Breast epithelium (tissue), 4 donors: Measurements from ENCODE around the gene NAMPT. TPM values are rescaled to one million over a fixed set of nuclear protein-coding genes. Genes with fewer than 3 reads are reported as not detected.

Experiments
- DNase-seq, 2 donors: peaks; one replicate each; pipeline ENCODE4 v3.0.0-alpha.2; 2019; ENCODE audit warnings: low spot score in 2 of 2
- H3K27ac ChIP-seq, 2 donors: fragments of 200-600 bp; sonication (generic) in 1 of 2; one replicate each; pipeline ENCODE4 v1.5.1; 2016 to 2019; ENCODE audit warnings: mild to moderate bottlenecking in 1 of 2
- H3K27me3 ChIP-seq, 2 donors: fragments of 200-600 bp; sonication (generic) in 1 of 2; one replicate each; pipeline versions ENCODE4 v1.5.1 to v1.6.0; 2017 to 2019; ENCODE audit warnings: control low read depth in 1 of 2, mild to moderate bottlenecking in 1 of 2
- H3K36me3 ChIP-seq: fragments of 200-600 bp; one replicate; pipeline ENCODE4 v1.5.1; 2019
- H3K4me1 ChIP-seq, 2 donors: fragments of 200-600 bp; sonication (generic); one replicate each; pipeline ENCODE4 v1.5.1; 2016 to 2019; ENCODE audit warnings: control low read depth in 1 of 2
- H3K4me3 ChIP-seq, 3 donors: fragments of 200-600 bp; sonication (generic); 1 replicate in 2 of 3; 2 replicates in 1 of 3; pipeline ENCODE4 v1.5.1; 2016 to 2019; ENCODE audit warnings: mild to moderate bottlenecking in 3 of 3, moderate library complexity in 2 of 3
- H3K9me3 ChIP-seq, 2 donors: fragments of 200-600 bp; sonication (generic) in 1 of 2; one replicate each; pipeline ENCODE4 v1.5.1; 2016 to 2019; ENCODE audit warnings: control low read depth in 1 of 2
- CTCF ChIP-seq, 3 donors: fragments of 450-650 bp; IDR thresholded peaks; one replicate each; pipeline ENCODE4 v1.5.1; 2016 to 2017; ENCODE audit warnings: antibody characterized with exemption in 3 of 3, mild to moderate bottlenecking in 3 of 3, moderate library complexity in 3 of 3
- POLR2A ChIP-seq: fragments of 450-650 bp; IDR thresholded peaks from one replicate; pipeline ENCODE4 v1.6.1; 2016; ENCODE audit warnings: antibody characterized with exemption, mild to moderate bottlenecking, moderate library complexity
- POLR2AphosphoS5 ChIP-seq, 3 donors: sonication (generic); formaldehyde crosslinking; IDR thresholded peaks; one replicate each; pipeline ENCODE4 v1.6.1; 2017; ENCODE audit warnings: antibody characterized with exemption in 3 of 3
- intact Hi-C: fragments of 100-400 bp; cut with DNase I; formaldehyde crosslinking; loops from one replicate; pipeline ENCODE4 v1.15.1; 2023; ENCODE audit warnings: low total_unique reads
- total RNA-seq, 3 donors: library from RNA; depleted of rRNA; stranded (reverse); fragments of >200 nt; gene quantifications; one replicate each; pipeline ENCODE4 v1.1.0, GENCODE V29; 2016

NAMPT gene
- total RNA-seq, 3 donors from 2014 or later = 195 to 751 (median 536) TPM

- no peak for DNase-seq
- Histone ChIP-seq H3K4me1 (no peaks in the 10 kb centered on the region), H3K27me3 (no peaks in the 10 kb centered on the region), H3K4me3 (no peak overlapping the region), H3K27ac (no peak overlapping the region), H3K36me3 (no peaks in the 10 kb centered on the region), H3K9me3 (no peaks in the 10 kb centered on the region)
- TF ChIP-seq POLR2A = no peak
- TF ChIP-seq CTCF (IDR thresholded peaks at IDR 0.05) = no peak
- TF ChIP-seq POLR2AphosphoS5 (IDR thresholded peaks at IDR 0.05) = no peak
- intact Hi-C loops = no loop called here
These were observed 35.3 kb downstream of the NAMPT start for GRCh38 chr7:106249488-106249887.

- Histone ChIP-seq H3K36me3 (no peaks in the 10 kb centered on the region), H3K4me1 (no peaks in the 10 kb centered on the region), H3K27me3 (no peaks in the 10 kb centered on the region), H3K9me3 (no peaks in the 10 kb centered on the region), H3K27ac (no peak overlapping the region), H3K4me3 (no peak overlapping the region)
- TF ChIP-seq POLR2A (no peak), POLR2AphosphoS5 (IDR thresholded peaks at IDR 0.05) (no peak), CTCF (IDR thresholded peaks at IDR 0.05) (no peak)
- DNase-seq = no peak
- intact Hi-C loops = no loop called here
These were observed 36.2 kb downstream of the NAMPT start for GRCh38 chr7:106248600-106248999.

DNA sequence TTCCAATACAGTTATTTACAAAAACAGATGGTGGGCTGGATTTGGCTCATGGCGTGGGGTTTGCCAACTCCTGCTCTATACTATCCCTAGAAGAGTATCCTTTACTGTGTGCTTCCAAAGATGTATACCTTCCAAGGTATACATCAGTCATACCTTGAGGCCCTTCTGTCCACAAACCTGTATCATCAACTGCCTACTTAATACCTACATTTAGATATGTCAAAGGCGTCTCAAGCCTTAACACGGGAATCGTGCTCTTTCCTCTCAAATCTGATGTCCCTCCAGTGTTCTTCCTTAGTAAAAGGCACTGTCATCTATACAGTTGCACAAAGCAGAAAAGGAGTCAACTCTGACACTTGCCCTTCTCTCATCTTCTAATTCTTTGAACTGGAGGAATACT is 36.9 kb downstream of the NAMPT start:
- Histone ChIP-seq H3K9me3 (no peaks in the 10 kb centered on the region), H3K27me3 (no peaks in the 10 kb centered on the region), H3K27ac (no peak overlapping the region), H3K36me3 (no peaks in the 10 kb centered on the region), H3K4me3 (no peak overlapping the region), H3K4me1 (no peaks in the 10 kb centered on the region)
- TF ChIP-seq CTCF (IDR thresholded peaks at IDR 0.05) = no peak
- intact Hi-C loops = no loop called here
- no peak for DNase-seq

DNA sequence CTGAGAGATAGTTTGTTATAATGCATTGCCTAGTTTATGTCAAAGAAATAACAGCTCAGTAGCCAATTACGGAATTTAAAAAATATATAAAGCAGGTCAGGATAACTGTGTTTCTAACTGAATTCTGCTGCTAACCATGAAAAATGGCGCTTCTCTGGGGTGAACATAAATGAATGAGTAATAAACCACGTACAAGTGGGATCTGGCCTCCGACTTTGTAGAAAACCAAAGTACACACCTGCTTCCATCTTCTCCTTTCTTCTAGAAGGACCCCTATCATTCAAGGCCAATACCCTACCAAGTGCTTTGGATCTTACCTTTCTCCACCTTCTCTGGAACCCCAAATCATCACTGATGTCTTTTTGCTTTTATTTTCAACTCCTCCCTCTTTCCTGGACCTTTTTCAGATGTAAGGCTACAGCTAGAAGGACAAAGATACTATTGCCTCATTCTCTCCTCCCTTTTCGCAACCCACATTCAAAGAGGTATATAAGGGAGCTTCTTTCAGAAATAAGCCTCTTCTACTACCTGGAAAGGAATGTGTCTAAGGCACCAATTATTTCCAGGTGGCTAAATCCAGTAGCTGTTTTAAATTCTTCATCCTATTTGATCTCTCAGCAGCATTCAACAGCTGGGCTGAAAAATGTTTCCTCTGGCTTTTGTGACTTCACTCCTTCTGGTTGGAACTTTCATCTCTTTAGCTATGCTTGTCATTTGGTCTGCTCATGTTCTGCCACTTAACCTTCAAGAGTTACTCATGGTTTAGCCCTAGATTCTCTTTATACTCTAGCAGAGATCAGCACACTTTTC is 37.7 kb downstream of the NAMPT start:
- no peaks in the 10 kb centered on the region for H3K4me1 ChIP-seq
- DNase-seq = no peak
- TF ChIP-seq POLR2AphosphoS5 (IDR thresholded peaks at IDR 0.05) = no peak
- no peak for TF ChIP-seq POLR2A
- no peak for TF ChIP-seq CTCF (IDR thresholded peaks at IDR 0.05)
- H3K9me3 ChIP-seq = no peaks in the 10 kb centered on the region
- no peak overlapping the region for H3K4me3 ChIP-seq
- intact Hi-C loops = no loop called here
- H3K36me3 ChIP-seq = no peaks in the 10 kb centered on the region
- H3K27me3 ChIP-seq = no peaks in the 10 kb centered on the region
- no peak overlapping the region for H3K27ac ChIP-seq

GRCh38 chr7:106243893-106244292 is 40.9 kb downstream of the NAMPT start:
- intact Hi-C loops = no loop called here
- Histone ChIP-seq H3K27ac (no peak overlapping the region), H3K9me3 (no peaks in the 10 kb centered on the region), H3K4me1 (no peaks in the 10 kb centered on the region), H3K36me3 (no peaks in the 10 kb centered on the region), H3K4me3 (no peak overlapping the region), H3K27me3 (no peaks in the 10 kb centered on the region)
- DNase-seq = no peak
- TF ChIP-seq POLR2A = no peak
- TF ChIP-seq POLR2AphosphoS5 (IDR thresholded peaks at IDR 0.05) = no peak
- TF ChIP-seq CTCF (IDR thresholded peaks at IDR 0.05) = no peak
